HepG2 (cell line): ENCODE data around the gene COPS4. TPM values are rescaled to one million over a fixed set of nuclear protein-coding genes. Genes with fewer than 3 reads are reported as not detected.

Experiments used
- KAT8 ChIP-seq: IDR thresholded peaks from 2 replicates; pipeline ENCODE4 v1.6.1; 2016; ENCODE audit warnings: missing genetic modification reagents, missing compliant biosample characterization
- SP5 ChIP-seq: IDR thresholded peaks from 2 replicates; pipeline ENCODE4 v1.6.1; 2016; ENCODE audit warnings: low read depth, borderline replicate concordance
- ZFYVE20 ChIP-seq: sonication (generic); formaldehyde crosslinking; IDR thresholded peaks from 2 replicates; pipeline ENCODE4 v1.8.0; 2023; ENCODE audit warnings: low read depth, mild to moderate bottlenecking, moderate library complexity, missing genetic modification reagents, borderline replicate concordance
- ZNF318 ChIP-seq: sonication (generic); formaldehyde crosslinking; IDR thresholded peaks from 2 replicates; pipeline ENCODE4 v1.4.0; 2020; ENCODE audit warnings: mild to moderate bottlenecking, missing genetic modification reagents
- ZNF615 ChIP-seq: sonication (generic); formaldehyde crosslinking; IDR thresholded peaks from 2 replicates; pipeline ENCODE4 v1.5.0; 2020; ENCODE audit warnings: mild to moderate bottlenecking, missing genetic modification reagents, borderline replicate concordance
- polyA plus RNA-seq, 8 experiments: library from polyadenylated mRNA; depleted of rRNA in 3 of 8; stranded (reverse) in 7 of 8; unstranded in 1 of 8; fragments of >200 nt; fragmentation: Illumina TruSeq in 4 of 8; extraction: Trizol in 4 of 8; gene quantifications; 2 replicates each; pipeline versions ENCODE4 v1.2.1 to v1.2.3, GENCODE V29; 2011 to 2016; ENCODE audit warnings: low read depth in 4 of 8, missing spikeins in 1 of 8, mixed read lengths in 1 of 8; ENCODE audit not compliant: insufficient read depth in 1 of 8
- total RNA-seq, 5 experiments: library from RNA; depleted of rRNA; stranded (reverse); fragments of >200 nt; fragmentation: Illumina TruSeq; extraction: Trizol; gene quantifications; 2 replicates each; pipeline ENCODE4 v1.2.3, GENCODE V29; 2016; ENCODE audit warnings: low read depth in 1 of 5

The COPS4 gene
- total and polyA plus RNA-seq, 2 of the 13 experiments (the other 11 are each of a cell fraction or from before 2014, with no cell fraction given): 28.8 to 52.5 TPM

- TF ChIP-seq ZNF318 (CRISPR knock-in tag) (no peak), ZNF615 (no peak), ZFYVE20 (CRISPR knock-in tag) (no peak), SP5 (CRISPR knock-in tag) (no peak), KAT8 (CRISPR knock-in tag) (no peak)
These were observed 46.6 kb upstream of the COPS4 start (continued) for GRCh38 chr4:82988323-82988832.
